Muscle layer of colon (tissue), 2 donors: ENCODE results near the gene BRCC3.

ENCODE experiments used
- H3K27ac ChIP-seq: one replicate; pipeline ENCODE4 v1.7.0; 2013; ENCODE audit warnings: low read depth, mild to moderate bottlenecking, low read length, moderate library complexity
- H3K27me3 ChIP-seq, 2 donors: one replicate each; pipeline ENCODE4 v1.7.0; 2013; ENCODE audit warnings: low read length in 2 of 2, mild to moderate bottlenecking in 2 of 2; ENCODE audit not compliant: insufficient read depth in 2 of 2, control insufficient read depth in 1 of 2
- H3K36me3 ChIP-seq: one replicate; pipeline ENCODE4 v1.7.0; 2013; ENCODE audit warnings: mild to moderate bottlenecking, low read length; ENCODE audit not compliant: insufficient read depth
- H3K4me1 ChIP-seq: one replicate; pipeline ENCODE4 v1.7.0; 2013; ENCODE audit warnings: mild to moderate bottlenecking, low read length; ENCODE audit not compliant: insufficient read depth
- H3K4me3 ChIP-seq, 2 donors: one replicate each; pipeline ENCODE4 v1.7.0; 2013; ENCODE audit warnings: low read length in 2 of 2, low read depth in 1 of 2, mild to moderate bottlenecking in 1 of 2, moderate library complexity in 1 of 2
- H3K9ac ChIP-seq: one replicate; pipeline ENCODE4 v1.7.0; 2013; ENCODE audit warnings: low read length
- H3K9me3 ChIP-seq: one replicate; pipeline ENCODE4 v1.7.0; 2013; ENCODE audit warnings: mild to moderate bottlenecking, low read length
- donor health status: abdominal sarcoma.
- donor health status: Adenocarcinoma of cecum.

The BRCC3 gene

GRCh38 chrX:155169881-155170280, 98.6 kb downstream of the BRCC3 start:
- no peaks in the 10 kb centered on the region for H3K36me3 ChIP-seq
- no peak overlapping the region for H3K27ac ChIP-seq
- H3K9me3 ChIP-seq = no peaks in the 10 kb centered on the region
- no peak overlapping the region for H3K9ac ChIP-seq
- no peak overlapping the region for H3K4me3 ChIP-seq
- no peaks in the 10 kb centered on the region for H3K27me3 ChIP-seq
- no peaks in the 10 kb centered on the region for H3K4me1 ChIP-seq
